ENCODE data around the gene CTSK.
A peak's percentile ranks its signal among the peaks of the same experiment; 100 is the strongest.

The CTSK gene

GRCh38 chr1:150761801-150762200 lies 46.3 kb downstream of the CTSK start:
- Histone ChIP-seq H3K9ac (no peak overlapping the region), H3K27me3 (no peaks in the 10 kb centered on the region), H4K20me1 (peaks cover 0 to 61% (median 0%) of the 10 kb centered on the region in 11 experiments; a peak in 3 of 22 replicates), H3K4me1 (peaks cover 14 to 59% (median 20%) of the 10 kb centered on the region in 10 experiments; a peak in 19 of 20 replicates), H3K27ac (no peak overlapping the region), H3K4me3 (peak overlapping the region in 2 of 10 experiments; percentile 66 to 72; a peak in 4 of 20 replicates), H3K9me3 (replicated peaks in 1 of 11) (peaks cover 12 to 30% (median 22%) of the 10 kb centered on the region in 11 experiments; a peak in 21 of 22 replicates), H3K36me3 (peaks cover 14 to 68% (median 54%) of the 10 kb centered on the region in 11 experiments), H3K4me2 (peak overlapping the region in 3 of 11 experiments; percentile 87 to 98 (median 98); a peak in 4 of 22 replicates)
- no peak for TF ChIP-seq Cebpa-rat (IDR thresholded peaks at IDR 0.05)

GRCh38 chr1:150760013-150760412 lies 48.0 kb downstream of the CTSK start:
- H3K4me1 ChIP-seq, result peaks cover 7 to 48% (median 15%) of the 10 kb centered on the region in 10 experiments; a peak in 18 of 20 replicates
- peak overlapping the region in 2 of 11 experiments; percentile 64 to 68; a peak in 4 of 22 replicates for H3K4me2 ChIP-seq
- peaks cover 12 to 30% (median 22%) of the 10 kb centered on the region in 11 experiments; a peak in 21 of 22 replicates for H3K9me3 ChIP-seq (replicated peaks in 1 of 11)
- no peak overlapping the region for H3K4me3 ChIP-seq
- no peak for TF ChIP-seq Cebpa-rat (IDR thresholded peaks at IDR 0.05)
- H3K27me3 ChIP-seq, result no peaks in the 10 kb centered on the region
- H3K9ac ChIP-seq, result no peak overlapping the region
- peaks cover 17 to 86% (median 71%) of the 10 kb centered on the region in 11 experiments for H3K36me3 ChIP-seq
- no peak overlapping the region for H3K27ac ChIP-seq
- H4K20me1 ChIP-seq, result peaks cover 0 to 79% (median 0%) of the 10 kb centered on the region in 11 experiments; a peak in 3 of 22 replicates

- H3K4me3 ChIP-seq, result no peak overlapping the region
These were observed 54.6 kb downstream of the CTSK start for GRCh38 chr1:150753416-150753815.

GRCh38 chr1:150751443-150751842 lies 56.6 kb downstream of the CTSK start:
- H3K27ac ChIP-seq, result no peak overlapping the region
- H3K4me1 ChIP-seq, result no peaks in the 10 kb centered on the region
- no peak overlapping the region for H3K9ac ChIP-seq
- no peak overlapping the region for H3K4me2 ChIP-seq
- no peak overlapping the region for H3K4me3 ChIP-seq
- H3K36me3 ChIP-seq, result peaks cover 31 to 99% (median 96%) of the 10 kb centered on the region in 11 experiments
- TF ChIP-seq Cebpa-rat (IDR thresholded peaks at IDR 0.05), result no peak
- peaks cover 0 to 74% (median 0%) of the 10 kb centered on the region in 11 experiments; a peak in 3 of 22 replicates for H4K20me1 ChIP-seq
- no peaks in the 10 kb centered on the region for H3K27me3 ChIP-seq
- H3K9me3 ChIP-seq (replicated peaks in 1 of 11), result no peaks in the 10 kb centered on the region

More at GRCh38 chr1:150753416-150753815, 54.6 kb downstream of the CTSK start:
- peaks cover 31 to 99% (median 95%) of the 10 kb centered on the region in 11 experiments for H3K36me3 ChIP-seq
- no peaks in the 10 kb centered on the region for H3K4me1 ChIP-seq
- peaks cover 0 to 82% (median 0%) of the 10 kb centered on the region in 11 experiments; a peak in 4 of 22 replicates for H4K20me1 ChIP-seq
- H3K9me3 ChIP-seq (replicated peaks in 1 of 11), result no peaks in the 10 kb centered on the region
- TF ChIP-seq Cebpa-rat (IDR thresholded peaks at IDR 0.05), result no peak
- no peak overlapping the region for H3K27ac ChIP-seq
- H3K9ac ChIP-seq, result no peak overlapping the region
- H3K4me2 ChIP-seq, result no peak overlapping the region
- no peaks in the 10 kb centered on the region for H3K27me3 ChIP-seq

- Histone ChIP-seq H4K20me1 (peaks cover 0 to 63% (median 0%) of the 10 kb centered on the region in 11 experiments; a peak in 3 of 22 replicates), H3K4me1 (no peaks in the 10 kb centered on the region), H3K36me3 (peaks cover 36 to 99% (median 96%) of the 10 kb centered on the region in 11 experiments), H3K9me3 (replicated peaks in 1 of 11) (peaks cover 0 to 8% (median 0%) of the 10 kb centered on the region in 11 experiments; a peak in 5 of 22 replicates), H3K4me3 (no peak overlapping the region), H3K27ac (no peak overlapping the region), H3K27me3 (no peaks in the 10 kb centered on the region), H3K9ac (no peak overlapping the region), H3K4me2 (no peak overlapping the region)
- no peak for TF ChIP-seq Cebpa-rat (IDR thresholded peaks at IDR 0.05)
These were observed 58.2 kb downstream of the CTSK start for GRCh38 chr1:150749720-150750311.

- H3K4me3 ChIP-seq, result no peak overlapping the region
- peaks cover 0 to 60% (median 0%) of the 10 kb centered on the region in 11 experiments; a peak in 3 of 22 replicates for H4K20me1 ChIP-seq
- no peaks in the 10 kb centered on the region for H3K4me1 ChIP-seq
- peaks cover 35 to 95% (median 92%) of the 10 kb centered on the region in 11 experiments for H3K36me3 ChIP-seq
- H3K27ac ChIP-seq, result no peak overlapping the region
- peaks cover 0 to 10% (median 0%) of the 10 kb centered on the region in 11 experiments; a peak in 5 of 22 replicates for H3K9me3 ChIP-seq (replicated peaks in 1 of 11)
- H3K9ac ChIP-seq, result no peak overlapping the region
- H3K27me3 ChIP-seq, result no peaks in the 10 kb centered on the region
- no peak overlapping the region for H3K4me2 ChIP-seq
- no peak for TF ChIP-seq Cebpa-rat (IDR thresholded peaks at IDR 0.05)
These were observed 59.0 kb downstream of the CTSK start for GRCh38 chr1:150748878-150749719.
